Stomach (tissue), 4 donors: ENCODE data around the gene TBC1D10A.

ENCODE experiments used
- CTCF ChIP-seq, 7 experiments: fragments of 450-650 bp in 4 of 7; fragments of 200-600 bp in 3 of 7; sonication (generic) in 3 of 7; IDR thresholded peaks; one replicate each; pipeline ENCODE4 v1.5.1; 2016 to 2019; ENCODE audit warnings: antibody characterized with exemption in 7 of 7, control low read depth in 2 of 7, mild to moderate bottlenecking in 1 of 7
- POLR2A ChIP-seq, 4 donors: fragments of 450-650 bp; IDR thresholded peaks; one replicate each; pipeline ENCODE4 v1.6.1; 2016; ENCODE audit warnings: antibody characterized with exemption in 4 of 4, control low read depth in 2 of 4, mild to moderate bottlenecking in 1 of 4, moderate library complexity in 1 of 4

- TF ChIP-seq CTCF (IDR thresholded peaks at IDR 0.05) (no peak), POLR2A (IDR thresholded peaks at IDR 0.05) (no peak)
Observed at GRCh38 chr22:30357236-30357570, 30.5 kb upstream of the TBC1D10A start.
